Measurements from ENCODE around the gene NTN1.

NTN1 gene

GRCh38 chr17:9169116-9169515 lies 147.8 kb downstream of the NTN1 start:
- no peak for DNase-seq

- no peak for DNase-seq
These were observed 149.0 kb downstream of the NTN1 start for GRCh38 chr17:9170336-9170735.

GRCh38 chr17:9170853-9171252 lies 149.5 kb downstream of the NTN1 start:
- DNase-seq: no peak

- DNase-seq: no peak
These were observed 152.2 kb downstream of the NTN1 start for GRCh38 chr17:9173386-9173983.

GRCh38 chr17:9174312-9174711 lies 153.0 kb downstream of the NTN1 start:
- DNase-seq: no peak

GRCh38 chr17:9174779-9175574 lies 153.7 kb downstream of the NTN1 start:
- no peak for DNase-seq

- DNase-seq: no peak
These were observed 154.6 kb downstream of the NTN1 start for GRCh38 chr17:9175700-9176467.

- no peak for DNase-seq
These were observed 155.9 kb downstream of the NTN1 start for GRCh38 chr17:9177212-9177611.

GRCh38 chr17:9178319-9178718 lies 157.0 kb downstream of the NTN1 start:
- DNase-seq: no peak

GRCh38 chr17:9179602-9180001 lies 158.3 kb downstream of the NTN1 start:
- DNase-seq: no peak

GRCh38 chr17:9181640-9182039 lies 160.3 kb downstream of the NTN1 start:
- DNase-seq: no peak

- DNase-seq: no peak
These were observed 162.0 kb downstream of the NTN1 start for GRCh38 chr17:9183306-9183705.

- no peak for DNase-seq
These were observed 163.8 kb downstream of the NTN1 start for GRCh38 chr17:9185142-9185541.

- DNase-seq: no peak
These were observed 164.5 kb downstream of the NTN1 start for GRCh38 chr17:9185688-9186284.

- DNase-seq: no peak
These were observed 166.5 kb downstream of the NTN1 start for GRCh38 chr17:9187828-9188227.

- no peak for DNase-seq
These were observed 167.1 kb downstream of the NTN1 start for GRCh38 chr17:9188367-9188766.

- DNase-seq: no peak
These were observed 168.6 kb downstream of the NTN1 start for GRCh38 chr17:9189870-9190269.

- DNase-seq: no peak
These were observed 170.7 kb downstream of the NTN1 start for GRCh38 chr17:9192010-9192409.

- DNase-seq: no peak
These were observed 174.1 kb downstream of the NTN1 start for GRCh38 chr17:9195411-9195810.

GRCh38 chr17:9195961-9196670 lies 174.8 kb downstream of the NTN1 start:
- no peak for DNase-seq

- no peak for DNase-seq
These were observed 178.6 kb downstream of the NTN1 start for GRCh38 chr17:9199571-9200551.
